LNCAP (cell line): ENCODE data around the gene NRCAM.
A peak's percentile ranks its signal among the peaks of the same experiment; 100 is the strongest.

Experiments
- CTCF ChIP-seq: fragments of 450-650 bp; IDR thresholded peaks from 2 replicates; pipeline ENCODE4 v1.5.1; 2017; ENCODE audit warnings: mild to moderate bottlenecking

Gene NRCAM

GRCh38 chr7:108464743-108465142 lies 8.5 kb upstream of the NRCAM start:
- no peak for TF ChIP-seq CTCF

- TF ChIP-seq CTCF, result no peak
These were observed 7.4 kb upstream of the NRCAM start for GRCh38 chr7:108463613-108464012.

- TF ChIP-seq CTCF, result no peak
These were observed 5.6 kb upstream of the NRCAM start for GRCh38 chr7:108461840-108462239.

GRCh38 chr7:108460964-108461363 lies 4.7 kb upstream of the NRCAM start:
- TF ChIP-seq CTCF, result no peak

GRCh38 chr7:108459922-108460551 lies 3.8 kb upstream of the NRCAM start:
- peak; percentile 55; the same call in 1 of the 2 replicates for TF ChIP-seq CTCF

- no peak for TF ChIP-seq CTCF
These were observed 1.6 kb upstream of the NRCAM start for GRCh38 chr7:108457871-108458270.

- TF ChIP-seq CTCF, result no peak
These were observed 757 bp upstream of the NRCAM start for GRCh38 chr7:108456845-108457540.
